ENCODE data around the gene ARHGAP4.

DNA sequence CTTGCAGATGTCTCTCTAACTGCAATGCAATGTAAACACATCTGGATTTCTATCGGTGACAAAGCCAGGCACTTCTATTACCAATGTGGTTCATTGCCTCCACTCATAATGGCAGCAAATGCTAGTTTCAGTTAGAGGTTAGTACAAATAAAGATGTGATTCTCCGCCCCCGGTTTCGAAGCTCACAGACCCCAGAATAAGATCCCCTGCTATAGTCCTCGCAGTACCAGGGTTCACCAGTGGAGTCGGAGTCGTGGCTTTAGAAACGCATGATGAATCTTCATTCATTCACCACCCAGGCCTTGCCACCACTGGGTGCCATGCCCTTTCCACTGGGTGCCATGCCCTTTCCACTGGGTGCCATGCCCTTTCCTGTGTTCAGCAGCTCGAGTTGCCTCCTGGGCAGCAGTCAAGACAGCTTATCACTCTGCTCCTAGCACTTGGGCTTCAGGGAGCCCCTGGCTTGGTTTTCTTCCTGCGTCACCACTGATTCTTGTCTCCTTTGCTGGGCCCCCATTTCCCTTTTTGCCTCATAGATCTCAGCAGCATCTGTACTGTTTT, 12.2 kb upstream of the ARHGAP4 start:
- TF ChIP-seq, protein P1, sequence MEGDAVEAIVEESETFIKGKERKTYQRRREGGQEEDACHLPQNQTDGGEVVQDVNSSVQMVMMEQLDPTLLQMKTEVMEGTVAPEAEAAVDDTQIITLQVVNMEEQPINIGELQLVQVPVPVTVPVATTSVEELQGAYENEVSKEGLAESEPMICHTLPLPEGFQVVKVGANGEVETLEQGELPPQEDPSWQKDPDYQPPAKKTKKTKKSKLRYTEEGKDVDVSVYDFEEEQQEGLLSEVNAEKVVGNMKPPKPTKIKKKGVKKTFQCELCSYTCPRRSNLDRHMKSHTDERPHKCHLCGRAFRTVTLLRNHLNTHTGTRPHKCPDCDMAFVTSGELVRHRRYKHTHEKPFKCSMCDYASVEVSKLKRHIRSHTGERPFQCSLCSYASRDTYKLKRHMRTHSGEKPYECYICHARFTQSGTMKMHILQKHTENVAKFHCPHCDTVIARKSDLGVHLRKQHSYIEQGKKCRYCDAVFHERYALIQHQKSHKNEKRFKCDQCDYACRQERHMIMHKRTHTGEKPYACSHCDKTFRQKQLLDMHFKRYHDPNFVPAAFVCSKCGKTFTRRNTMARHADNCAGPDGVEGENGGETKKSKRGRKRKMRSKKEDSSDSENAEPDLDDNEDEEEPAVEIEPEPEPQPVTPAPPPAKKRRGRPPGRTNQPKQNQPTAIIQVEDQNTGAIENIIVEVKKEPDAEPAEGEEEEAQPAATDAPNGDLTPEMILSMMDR (IDR thresholded peaks at IDR 0.05 in 8 of 11, conservative IDR thresholded peaks at IDR 0.05 in 3 of 11), result no peak
- TF ChIP-seq POLR2A (IDR thresholded peaks at IDR 0.05) (no peak), POLR2AphosphoS5 (IDR thresholded peaks at IDR 0.05) (no peak)
